ENCODE data around the gene TGFBR3.
A peak's percentile ranks its signal among the peaks of the same experiment; 100 is the strongest.

Gene TGFBR3

GRCh38 chr1:91885716-91886506 lies at the start of gene TGFBR3:
Gene TGFBR3 (minus strand): TSS chr1:91886151. CDS start chr1:91861531, 24,620 bp downstream.
- DNase-seq (ENCODE audit: low spot score): peak; percentile 78

GRCh38 chr1:91929250-91929649 lies 43.3 kb upstream of the TGFBR3 start:
- DNase-seq (ENCODE audit: low spot score): no peak

- DNase-seq (ENCODE audit: low spot score): no peak
Measured at GRCh38 chr1:91928026-91928425, 42.1 kb upstream of the TGFBR3 start.

- DNase-seq (ENCODE audit: low spot score): no peak
Measured at GRCh38 chr1:91925644-91926435, 39.9 kb upstream of the TGFBR3 start.

- DNase-seq (ENCODE audit: low spot score): peak; percentile 84
Measured at GRCh38 chr1:91924146-91924545, 38.2 kb upstream of the TGFBR3 start.

GRCh38 chr1:91919962-91920361 lies 34.0 kb upstream of the TGFBR3 start:
- no peak for DNase-seq (ENCODE audit: low spot score)

- DNase-seq (ENCODE audit: low spot score): no peak
Measured at GRCh38 chr1:91916811-91917460, 31.0 kb upstream of the TGFBR3 start.

- no peak for DNase-seq (ENCODE audit: low spot score)
Measured at GRCh38 chr1:91916046-91916445, 30.1 kb upstream of the TGFBR3 start.

- no peak for DNase-seq (ENCODE audit: low spot score)
Measured at GRCh38 chr1:91913018-91913417, 27.1 kb upstream of the TGFBR3 start.

GRCh38 chr1:91912266-91912665 lies 26.3 kb upstream of the TGFBR3 start:
- DNase-seq (ENCODE audit: low spot score): no peak

- no peak for DNase-seq (ENCODE audit: low spot score)
Measured at GRCh38 chr1:91901231-91901630, 15.3 kb upstream of the TGFBR3 start.

- DNase-seq (ENCODE audit: low spot score): no peak
Measured at GRCh38 chr1:91900562-91900961, 14.6 kb upstream of the TGFBR3 start.

- DNase-seq (ENCODE audit: low spot score): no peak
Measured at GRCh38 chr1:91897016-91897415, 11.1 kb upstream of the TGFBR3 start.

GRCh38 chr1:91895832-91896556 lies 10.0 kb upstream of the TGFBR3 start:
- DNase-seq (ENCODE audit: low spot score): no peak

GRCh38 chr1:91894036-91894761 lies 8.2 kb upstream of the TGFBR3 start:
- no peak for DNase-seq (ENCODE audit: low spot score)

- DNase-seq (ENCODE audit: low spot score): no peak
Measured at GRCh38 chr1:91891969-91892368, 6.0 kb upstream of the TGFBR3 start.

- DNase-seq (ENCODE audit: low spot score): no peak
Measured at GRCh38 chr1:91891454-91891853, 5.5 kb upstream of the TGFBR3 start.

GRCh38 chr1:91889717-91890459 lies 3.9 kb upstream of the TGFBR3 start:
- DNase-seq (ENCODE audit: low spot score): peak; percentile 34

GRCh38 chr1:91885213-91885715 lies 687 bp downstream of the TGFBR3 start:
- DNase-seq (ENCODE audit: low spot score): peak; percentile 16

- peak; percentile 15 for DNase-seq (ENCODE audit: low spot score)
Measured at GRCh38 chr1:91884459-91885212, 1.3 kb downstream of the TGFBR3 start.
